K562 (cell line): Measurements from ENCODE around the gene ZNF276. TPM values are rescaled to one million over a fixed set of nuclear protein-coding genes. Genes with fewer than 3 reads are reported as not detected.

Experiments used
- ATAC-seq: fragments of 200-7000 bp; cut with Tn5 transposase; 3 replicates; pipeline ENCODE4 v1.9.1; 2020; ENCODE audit warnings: moderate library complexity
- BruUV-seq: library from RNA; stranded (reverse); fragments of 400-500 nt; replicated peaks from 2 replicates; lab custom pipeline; 2021; lab: Mats Ljungman, UMichigan
- CTCF ChIA-PET: fragments of 300-600 bp; formaldehyde crosslinking; extraction: SDS; loops from one replicate; lab custom pipeline; 2021; ENCODE audit warnings: low intra/inter-chr PET ratio; lab: Yijun Ruan, JAX
- POLR2A ChIA-PET: fragments of 300-600, 350-650 bp; sonication (Branson Sonifier 250); formaldehyde crosslinking; extraction: SDS; loops from one replicate; lab custom pipeline; 2021; ENCODE audit warnings: antibody characterized with exemption, inconsistent platforms; lab: Yijun Ruan, JAX
- DNase-seq, 4 experiments: peaks; one replicate each; pipeline versions ENCODE4 v3.0.0 to v3.0.0-alpha.2; 2011 to 2018; ENCODE audit warnings: low spot score in 3 of 4, mixed read lengths in 3 of 4; ENCODE audit errors: extremely low read depth in 1 of 4
- FAIRE-seq: peaks from 2 replicates; lab custom pipeline; 2011; peaks lifted over from hg19 to GRCh38; lab: Jason Lieb, UNC
- H2AFZ ChIP-seq: 2 replicates; pipeline ENCODE4 v1.6.0; 2011; ENCODE audit warnings: low read depth, low read length, control low read depth, inconsistent platforms
- H3K27ac ChIP-seq: fragments of 200-600 bp; 3 replicates; pipeline ENCODE4 v1.8.0; 2011; ENCODE audit warnings: low read depth, mild to moderate bottlenecking, control low read depth, inconsistent platforms, low read length, moderate library complexity, mixed read lengths; ENCODE audit errors: extremely low read depth
- H3K27me3 ChIP-seq, 2 experiments: fragments of 300-600 bp in 1 of 2; 2 replicates in 1 of 2; 3 replicates in 1 of 2; pipeline versions ENCODE4 v1.6.0 to v1.8.0; 2011; ENCODE audit warnings: inconsistent platforms in 2 of 2, low read length in 2 of 2, mild to moderate bottlenecking in 1 of 2, mixed read lengths in 1 of 2, moderate library complexity in 1 of 2; ENCODE audit not compliant: control insufficient read depth in 2 of 2, insufficient read depth in 2 of 2
- H3K36me3 ChIP-seq: fragments of 300-600 bp; 3 replicates; pipeline ENCODE4 v1.8.0; 2011; ENCODE audit warnings: mild to moderate bottlenecking, low read length, inconsistent platforms; ENCODE audit not compliant: control insufficient read depth, insufficient read depth
- H3K4me1 ChIP-seq, 2 experiments: fragments of 200-600 bp in 1 of 2; replicated peaks in 1 of 2; 2 replicates in 1 of 2; 3 replicates in 1 of 2; pipeline versions ENCODE4 v1.5.1 to v1.8.0; 2011; ENCODE audit warnings: inconsistent platforms in 2 of 2, low read length in 2 of 2, mild to moderate bottlenecking in 1 of 2, mixed read lengths in 1 of 2, moderate library complexity in 1 of 2; ENCODE audit not compliant: control insufficient read depth in 2 of 2, insufficient read depth in 2 of 2
- H3K4me2 ChIP-seq: 2 replicates; pipeline ENCODE4 v1.6.1; 2011; ENCODE audit warnings: low read length, control low read depth, inconsistent platforms, mixed read lengths; ENCODE audit not compliant: insufficient read depth
- H3K4me3 ChIP-seq: fragments of 200-600 bp; sonication (generic), shearing (Covaris generic); 2 replicates; pipeline ENCODE4 v1.5.1; 2016; ENCODE audit warnings: control low read depth, inconsistent platforms
- H3K79me2 ChIP-seq: fragments of 200-600 bp; 3 replicates; pipeline ENCODE4 v1.8.0; 2011; ENCODE audit warnings: low read length, inconsistent platforms; ENCODE audit not compliant: control insufficient read depth, insufficient read depth
- H3K9ac ChIP-seq, 2 experiments: 2 replicates each; pipeline versions ENCODE4 v1.6.0 to v1.6.1; 2011; ENCODE audit warnings: low read depth in 2 of 2, low read length in 2 of 2, control low read depth in 1 of 2, inconsistent platforms in 1 of 2, mild to moderate bottlenecking in 1 of 2, mixed read lengths in 1 of 2; ENCODE audit not compliant: insufficient read depth in 1 of 2
- H3K9me1 ChIP-seq: one replicate; pipeline ENCODE4 v1.6.0; 2011; ENCODE audit warnings: inconsistent platforms, mild to moderate bottlenecking, low read length, moderate library complexity; ENCODE audit not compliant: control insufficient read depth, insufficient read depth
- H3K9me3 ChIP-seq: replicated peaks from 2 replicates; pipeline ENCODE4 v1.5.1; 2011; ENCODE audit warnings: low read depth, low read length, inconsistent platforms; ENCODE audit not compliant: control insufficient read depth, insufficient read depth
- H4K20me1 ChIP-seq: replicated peaks from 2 replicates; pipeline ENCODE4 v1.6.1; 2011; ENCODE audit warnings: low read length, inconsistent platforms, mixed read lengths; ENCODE audit not compliant: control insufficient read depth, insufficient read depth
- ZBTB11 ChIP-seq, 3 experiments: fragments of 200-800 bp in 1 of 3; fragments of 250-450 bp in 1 of 3; fragments of 450-650 bp in 1 of 3; sonication (Bioruptor Pico) in 1 of 3; sonication (Bioruptor generic) in 1 of 3; formaldehyde crosslinking in 1 of 3; IDR thresholded peaks; 2 replicates each; pipeline versions ENCODE4 v1.6.1 to v1.8.0; 2016 to 2022; ENCODE audit warnings: mild to moderate bottlenecking in 2 of 3, missing genetic modification characterization in 2 of 3, missing compliant biosample characterization in 1 of 3, moderate library complexity in 1 of 3
- WGBS: fragments of 100-300 bp; shearing (Covaris generic); methylation state at CpG from one replicate; pipeline ENCODE4 v1.1.6; 2016; ENCODE audit warnings: low coverage, mixed read lengths; ENCODE audit not compliant: insufficient coverage; ENCODE audit errors: missing lambda C conversion rate; 5-methylcytosine and 5-hydroxymethylcytosine counted together
- in situ Hi-C: fragments of 300-500 bp; cut with MboI; formaldehyde crosslinking; loops from 4 replicates; pipeline ENCODE4 v1.15.0; 2018; ENCODE audit warnings: inconsistent platforms, mixed read lengths
- intact Hi-C: fragments of 100-400 bp; cut with micrococcal nuclease; formaldehyde crosslinking; loops from 2 replicates; pipeline ENCODE4 v1.14.2; 2022
- polyA plus RNA-seq, 8 experiments: library from polyadenylated mRNA; depleted of rRNA in 4 of 8; stranded (reverse) in 5 of 8; unstranded in 3 of 8; fragments of >200 nt; fragmentation: Nextera tagmentation in 2 of 8; fragmentation: Illumina TruSeq in 1 of 8; extraction: Ambion mirVana in 2 of 8; extraction: Trizol in 1 of 8; gene quantifications; 2 replicates each; pipeline versions ENCODE4 v1.2.1 to v1.2.3, GENCODE V29; 2011 to 2014; ENCODE audit warnings: inconsistent platforms in 1 of 8, missing spikeins in 1 of 8
- total RNA-seq, 7 experiments: library from RNA; depleted of rRNA in 6 of 7; stranded (reverse); fragments of >200 nt in 6 of 7; fragmentation: Illumina TruSeq in 2 of 7; extraction: Trizol in 2 of 7; gene quantifications; 2 replicates each; pipeline versions ENCODE4 v1.2.1 to v1.2.3, GENCODE V29; 2011 to 2021; ENCODE audit warnings: low replicate concordance in 1 of 7
- TF ChIP-seq, protein P1 (sequence below): fragments of 250-450 bp; sonication (Bioruptor Pico); IDR thresholded peaks from 2 replicates; pipeline ENCODE4 v1.4.0; 2020; ENCODE audit warnings: mild to moderate bottlenecking

Gene ZNF276
- total and polyA plus RNA-seq, 9 of the 15 experiments (the other 6 are each of a cell fraction or from before 2014, with no cell fraction given): 0.49 to 43.9 (median 15.8) TPM

GRCh38 chr16:89689142-89689541 is 32.2 kb upstream of the ZNF276 start:
- FAIRE-seq (no peak), DNase-seq (no peak), ATAC-seq (no peak)
- in situ Hi-C loops (no loop called here), intact Hi-C loops (no loop called here)
- peak in 1 of 3 experiments; percentile 21; a peak in 1 of 6 replicates for TF ChIP-seq ZBTB11 (CRISPR knock-in tag; IDR thresholded peaks at IDR 0.05)
- TF ChIP-seq, protein P1, sequence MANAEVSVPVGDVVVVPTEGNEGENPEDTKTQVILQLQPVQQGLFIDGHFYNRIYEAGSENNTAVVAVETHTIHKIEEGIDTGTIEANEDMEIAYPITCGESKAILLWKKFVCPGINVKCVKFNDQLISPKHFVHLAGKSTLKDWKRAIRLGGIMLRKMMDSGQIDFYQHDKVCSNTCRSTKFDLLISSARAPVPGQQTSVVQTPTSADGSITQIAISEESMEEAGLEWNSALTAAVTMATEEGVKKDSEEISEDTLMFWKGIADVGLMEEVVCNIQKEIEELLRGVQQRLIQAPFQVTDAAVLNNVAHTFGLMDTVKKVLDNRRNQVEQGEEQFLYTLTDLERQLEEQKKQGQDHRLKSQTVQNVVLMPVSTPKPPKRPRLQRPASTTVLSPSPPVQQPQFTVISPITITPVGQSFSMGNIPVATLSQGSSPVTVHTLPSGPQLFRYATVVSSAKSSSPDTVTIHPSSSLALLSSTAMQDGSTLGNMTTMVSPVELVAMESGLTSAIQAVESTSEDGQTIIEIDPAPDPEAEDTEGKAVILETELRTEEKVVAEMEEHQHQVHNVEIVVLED (CRISPR knock-in tag): no peak
- H3K4me2 ChIP-seq: no peak overlapping the region
- H3K9ac ChIP-seq: peak overlapping the region in 1 of 2 experiments; percentile 83; a peak in 2 of 4 replicates
- ChIA-PET CTCF (no interaction called here), POLR2A (interaction anchor here (0.7 to 1.5 kb wide), 3 partner anchors 8 to 15 kb away, joined by 3 to 4 read pairs (median 3); no protein-coding TSS in a partner anchor)
- H4K20me1 ChIP-seq: 0 out of 2 replicates have a peak, but pooled peaks cover 7% of the 10 kb centered on the region
- peaks cover 6 to 38% of the 10 kb centered on the region in 2 experiments for H3K4me1 ChIP-seq
- no peaks in the 10 kb centered on the region for H3K9me1 ChIP-seq
- H3K36me3 ChIP-seq: peaks cover 55% of the 10 kb centered on the region; the same call in 2 of the 3 replicates
- no TSS peak for BruUV-seq
- H3K9me3 ChIP-seq: 0 out of 2 replicates have a peak, but pooled peaks cover 3% of the 10 kb centered on the region
- no peak overlapping the region for H2AFZ ChIP-seq
- peaks cover 25% of the 10 kb centered on the region for H3K79me2 ChIP-seq
- H3K27ac ChIP-seq: no peak overlapping the region
- H3K4me3 ChIP-seq: no peak overlapping the region
- 98% methylated on average over 13 of the region's 13 CpGs for WGBS
- H3K27me3 ChIP-seq: no peaks in the 10 kb centered on the region
